HG03045 (cell line): ENCODE measurements around the gene VAMP8.
A peak's percentile ranks its signal among the peaks of the same experiment; 100 is the strongest.
"Not testable (repeated sequence)": the region's sequence is repeated elsewhere in the genome, so short reads cannot be mapped to it uniquely, and the experiment has no call there.

Experiments used
- ATAC-seq: cut with Tn5 transposase; IDR thresholded peaks from one replicate; pipeline ENCODE4 v1.9.1; 2021; ENCODE audit warnings: mild to moderate bottlenecking, moderate library complexity; ENCODE audit not compliant: unreplicated experiment

Gene VAMP8

DNA sequence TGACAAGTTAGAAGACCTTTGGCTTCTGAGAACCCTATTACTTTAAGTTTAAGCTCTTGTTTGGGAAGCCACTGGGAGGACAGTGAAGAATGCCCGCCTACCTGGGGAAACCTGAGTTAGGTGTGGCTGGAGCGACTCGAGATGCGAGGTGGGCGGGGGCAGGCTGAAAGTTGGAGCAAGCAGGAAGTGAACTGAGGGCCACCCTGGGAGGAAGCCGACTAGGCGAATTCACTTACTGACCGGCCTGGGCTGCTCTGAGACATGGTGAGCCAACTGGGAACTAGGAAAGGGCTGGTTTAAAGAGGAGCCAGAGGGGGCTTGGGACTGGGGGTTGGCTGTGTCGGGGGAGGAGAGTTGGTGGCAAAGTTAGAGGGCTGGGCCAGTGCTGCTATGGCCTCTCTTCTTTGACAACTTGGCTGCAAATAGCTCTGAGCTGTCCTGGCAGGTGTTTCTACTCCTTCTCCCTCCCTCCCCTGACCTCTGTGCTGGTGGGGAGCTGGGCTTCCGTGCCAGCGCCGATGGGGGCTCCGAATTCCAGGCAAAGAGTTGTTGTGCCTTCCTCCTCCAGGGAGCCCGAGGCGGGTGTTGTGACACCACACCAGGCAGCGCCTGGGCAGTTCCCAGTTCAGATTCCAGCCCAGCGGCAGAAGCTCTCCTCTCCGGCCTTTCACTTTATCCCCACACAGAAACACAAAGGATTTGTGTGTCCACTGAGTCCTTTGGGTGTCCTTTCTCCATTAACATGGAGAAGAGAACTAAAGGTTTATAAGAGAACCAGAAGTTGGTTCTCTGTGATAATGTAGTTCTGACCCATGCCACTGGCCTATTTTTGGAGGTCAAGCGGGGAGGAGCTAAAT, at the start of gene VAMP8:
Gene VAMP8, plus strand, starts transcription at position 201 of the 857 bp plus-strand sequence. Its CDS starts 61 bp downstream, at position 262.
- peak; percentile 61 for ATAC-seq

DNA sequence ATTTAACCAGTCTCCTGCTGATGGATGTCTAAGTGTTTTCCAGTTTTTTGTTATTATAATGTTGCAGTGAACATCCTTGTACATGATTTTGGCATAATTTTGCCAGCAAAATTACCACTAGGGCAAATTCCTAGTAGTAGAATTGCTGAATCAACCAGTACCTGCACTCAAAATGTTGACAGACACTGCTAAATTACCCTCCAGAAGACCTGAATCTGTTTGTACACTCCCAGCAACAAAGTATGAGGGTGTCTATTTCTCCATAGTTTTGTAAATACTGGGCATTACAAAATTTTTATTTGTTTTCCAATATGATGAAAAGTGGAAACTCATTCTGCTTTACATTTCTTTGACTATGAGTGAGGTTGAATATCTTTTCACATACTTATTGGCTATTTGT, 49.6 kb upstream of the VAMP8 start:
- ATAC-seq = no peak

DNA sequence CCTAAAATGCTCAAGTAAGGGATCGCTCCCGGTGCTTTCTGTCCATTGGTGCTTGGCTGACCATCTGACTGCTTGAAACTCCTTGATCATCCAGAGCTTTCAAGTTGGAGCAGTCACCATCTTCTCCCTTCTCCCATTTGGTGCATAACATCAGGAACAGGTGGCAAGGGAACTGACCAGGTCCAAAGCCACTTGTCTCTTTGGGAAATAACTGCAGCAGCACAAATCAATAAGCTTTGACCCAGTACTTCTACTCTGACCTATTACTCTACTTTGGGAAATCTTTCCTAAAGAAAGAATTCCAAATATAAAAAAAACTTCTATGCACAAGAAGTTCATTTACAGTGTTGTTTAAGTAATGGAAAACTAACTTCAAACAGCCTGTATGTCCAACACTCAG, 49.0 kb upstream of the VAMP8 start:
- no peak for ATAC-seq

DNA sequence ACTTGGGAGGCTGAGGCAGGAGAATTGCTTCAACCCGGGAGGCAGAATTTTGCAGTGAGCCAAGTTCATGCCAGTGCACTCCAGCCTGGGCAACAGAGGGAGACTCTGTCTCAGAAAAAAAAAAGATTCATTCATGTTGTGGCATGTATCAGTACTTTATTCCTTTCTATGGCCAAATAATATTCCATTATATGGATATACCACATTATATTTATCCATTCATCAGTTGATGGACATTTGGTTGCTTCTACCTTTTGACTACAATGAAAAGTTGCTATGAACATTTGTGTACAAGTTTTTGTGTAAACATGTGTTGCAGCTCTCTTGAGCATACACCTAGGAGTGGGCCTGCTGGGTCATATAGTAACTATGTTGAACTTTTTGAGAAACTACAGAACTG, 47.6 kb upstream of the VAMP8 start:
- ATAC-seq = no peak

DNA sequence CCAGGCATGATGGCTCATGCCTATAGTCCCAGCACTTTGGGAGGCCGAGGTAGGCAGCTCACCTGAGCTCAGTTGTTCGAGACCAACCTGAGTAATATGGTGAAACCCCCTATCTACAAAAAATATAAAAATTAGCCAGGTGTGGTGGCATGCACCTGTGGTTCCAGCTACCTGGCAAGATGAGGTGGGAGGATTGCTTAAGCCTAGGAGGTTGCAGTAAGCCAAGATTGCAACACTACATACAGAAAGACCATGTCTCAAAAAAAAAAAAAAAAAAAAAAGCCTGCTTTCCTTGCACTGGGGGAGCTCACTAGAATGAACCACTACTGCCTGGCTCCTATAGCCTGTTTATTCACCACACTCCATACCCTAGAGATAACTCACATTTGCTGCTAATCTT, 45.8 kb upstream of the VAMP8 start:
- no peak for ATAC-seq

DNA sequence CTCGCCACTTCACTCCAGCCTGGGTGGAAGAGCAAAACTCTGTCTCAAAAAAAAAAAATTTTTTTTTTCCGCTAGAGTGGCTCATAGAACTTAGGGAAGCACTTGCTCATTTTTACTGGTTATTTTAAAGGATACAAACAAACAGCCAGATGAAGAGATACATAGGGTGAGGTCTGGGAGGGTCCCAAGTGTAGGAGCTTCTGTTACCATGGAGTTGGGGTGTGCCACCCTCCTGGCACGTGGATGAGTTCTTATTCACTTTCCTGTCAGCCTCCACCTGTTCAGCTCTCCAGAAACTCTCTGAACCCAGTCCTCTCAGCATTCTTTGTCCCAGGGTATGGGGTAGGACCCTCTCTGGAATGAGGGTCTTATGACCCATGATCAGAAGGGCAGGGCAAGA, 43.3 kb upstream of the VAMP8 start:
- no peak for ATAC-seq

DNA sequence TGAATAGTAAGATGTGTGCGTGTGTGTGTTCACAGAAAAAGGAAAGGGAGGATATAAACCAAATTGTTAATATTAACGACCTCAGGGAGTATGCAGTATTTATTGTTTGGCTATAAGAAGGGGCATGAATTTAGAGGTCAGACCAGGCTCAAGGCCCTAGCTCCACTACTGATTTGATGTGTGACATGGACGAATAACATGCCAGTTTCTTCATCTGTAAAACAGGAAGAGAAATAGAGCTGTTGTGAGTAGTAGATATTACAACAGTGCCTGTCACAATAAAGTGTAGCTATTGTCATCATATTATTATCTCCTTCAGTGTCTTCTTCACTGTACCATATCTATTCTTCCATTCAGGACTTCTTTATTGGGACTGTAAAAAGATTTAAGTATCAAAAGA, 42.5 kb upstream of the VAMP8 start:
- ATAC-seq = no peak

DNA sequence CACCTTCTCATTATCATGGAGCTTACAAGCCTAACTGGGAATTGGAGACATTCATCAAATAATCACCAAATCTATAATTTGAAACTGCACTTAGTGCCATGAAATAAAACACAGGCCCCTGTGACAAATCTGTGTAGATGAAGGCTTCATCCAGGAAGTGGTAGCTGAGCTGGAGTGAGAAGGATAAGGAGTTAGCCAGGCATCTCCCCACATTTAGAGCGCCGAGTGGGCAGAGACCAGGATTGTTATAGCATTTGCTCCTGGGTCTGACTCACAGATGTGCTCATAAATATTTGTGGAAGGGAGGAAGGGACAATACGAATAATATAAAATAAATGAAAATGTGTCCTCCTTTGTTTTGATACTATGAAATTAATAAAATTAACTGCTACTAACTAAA, 40.9 kb upstream of the VAMP8 start:
- ATAC-seq = no peak

DNA sequence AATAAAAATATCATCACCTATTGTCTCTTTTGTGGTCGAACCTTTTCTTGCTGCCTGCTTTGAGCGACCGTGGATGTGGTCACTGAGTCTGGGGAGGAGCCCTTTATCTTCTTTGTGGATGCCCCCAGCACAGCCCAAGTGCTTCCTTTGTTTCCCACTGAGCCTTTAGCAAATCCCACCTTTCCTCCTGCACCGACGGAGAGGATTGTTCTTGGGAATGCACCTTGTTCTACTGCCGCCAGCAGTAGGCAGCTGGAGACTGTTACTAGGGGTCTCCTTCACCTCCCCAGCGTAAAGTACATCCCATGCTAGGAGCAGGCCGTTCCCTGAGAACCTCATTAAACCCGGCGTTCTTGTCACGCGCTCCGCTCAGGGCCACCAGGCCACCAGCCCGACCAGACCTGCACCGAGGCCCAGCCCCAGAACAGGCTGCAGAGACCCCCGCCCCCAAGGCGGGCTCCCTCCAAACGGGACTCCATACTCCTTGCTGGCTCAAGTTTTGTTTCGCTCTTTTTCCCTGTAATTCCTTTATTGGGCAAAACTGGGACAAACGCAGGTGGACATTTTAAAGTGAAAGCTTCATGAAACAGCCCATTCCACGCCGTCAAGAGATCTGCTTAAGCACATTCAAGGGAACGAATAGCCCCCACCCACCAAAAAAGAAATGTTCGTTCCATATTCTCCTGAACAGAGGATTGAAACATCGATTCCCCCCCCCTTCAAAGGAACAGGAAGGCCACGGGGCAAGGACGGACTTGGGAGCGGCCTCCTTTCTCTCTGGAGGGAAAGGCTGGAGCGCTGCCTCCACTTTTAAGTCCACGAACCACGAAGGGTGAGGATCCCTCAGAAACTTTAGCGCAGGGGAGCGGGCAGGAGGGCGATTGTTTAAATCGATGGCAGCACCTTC, 39.5 kb upstream of the VAMP8 start:
- no peak for ATAC-seq

DNA sequence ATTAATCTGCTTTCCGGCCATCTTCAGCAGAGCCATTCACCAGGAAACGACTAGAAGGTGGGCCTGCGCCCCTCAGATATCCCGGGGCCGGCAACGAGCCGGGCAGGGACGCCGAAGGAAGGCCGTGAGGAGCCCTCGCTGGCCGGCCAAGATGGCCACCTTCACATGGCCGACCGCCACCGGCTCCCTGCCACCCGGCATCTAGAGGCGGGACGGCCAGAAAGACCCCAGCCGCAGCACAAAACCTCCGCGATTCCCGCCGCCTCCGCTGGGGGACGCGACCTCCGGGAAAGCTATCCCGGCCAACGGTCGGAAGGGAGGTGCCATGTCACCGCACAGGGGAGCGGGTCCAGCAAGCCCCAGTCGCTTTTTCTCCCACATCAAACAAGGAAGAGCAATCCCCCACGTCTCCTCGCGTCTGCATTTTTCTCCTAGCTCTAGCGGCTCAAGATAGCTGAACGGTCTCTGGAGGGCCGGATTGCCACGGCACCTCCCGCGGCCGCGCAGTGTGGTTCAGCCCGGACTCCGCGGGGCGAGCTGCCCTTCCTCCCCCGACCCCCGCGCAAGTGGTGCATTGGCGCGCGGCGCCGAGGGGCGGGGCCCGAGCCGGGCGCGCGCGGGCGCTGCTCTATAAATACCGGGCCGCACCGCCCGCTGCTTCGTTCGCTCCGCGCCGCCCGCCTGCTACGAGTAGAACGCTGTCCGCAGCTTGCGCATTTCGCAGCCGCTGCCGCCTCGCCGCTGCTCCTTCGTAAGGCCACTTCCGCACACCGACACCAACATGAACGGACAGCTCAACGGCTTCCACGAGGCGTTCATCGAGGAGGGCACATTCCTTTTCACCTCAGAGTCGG, 38.7 kb upstream of the VAMP8 start, which contains the start of gene MAT2A:
Gene MAT2A, plus strand, starts transcription at position 662 of the 854 bp plus-strand sequence. Its CDS starts 120 bp downstream, at position 782.
- ATAC-seq = peak; percentile 73

DNA sequence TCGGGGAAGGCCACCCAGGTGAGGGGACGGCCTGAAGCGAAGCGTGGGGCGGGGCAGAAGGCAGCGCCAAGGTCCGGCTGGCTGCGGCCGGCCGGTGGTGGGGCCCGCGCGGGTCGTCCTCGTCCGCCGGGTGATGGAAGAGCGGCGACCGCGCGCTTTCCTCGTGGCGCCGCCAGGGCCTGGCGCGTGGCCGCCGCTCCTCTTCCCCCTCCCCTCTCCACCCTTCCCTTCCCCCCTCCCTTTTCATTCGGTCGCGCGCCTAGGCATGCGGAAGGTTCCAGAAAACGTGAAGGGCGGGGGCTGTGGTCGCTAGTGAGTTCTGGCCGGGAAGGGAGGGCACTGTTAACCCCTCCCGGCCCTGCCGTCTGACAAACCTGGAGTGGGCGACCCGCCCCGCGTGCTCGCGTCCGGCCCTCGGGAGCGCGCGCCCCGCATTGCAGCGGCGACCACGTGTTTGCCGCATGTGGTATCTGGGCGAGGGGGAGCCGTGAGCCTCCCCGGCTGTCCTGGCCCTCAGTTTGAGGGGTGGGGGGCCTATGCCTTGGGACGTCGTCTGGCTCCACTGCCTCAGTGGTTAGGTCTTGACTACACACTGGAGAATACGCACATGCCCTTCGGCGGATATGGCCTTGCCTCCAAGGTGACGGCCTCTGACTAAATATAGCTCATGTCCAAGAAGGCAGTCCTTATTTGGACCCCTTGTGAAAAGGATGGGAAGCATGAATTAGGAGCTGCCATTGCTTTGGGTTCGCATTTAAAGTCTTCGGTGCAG, 37.8 kb upstream of the VAMP8 start:
- peak; percentile 35 for ATAC-seq

DNA sequence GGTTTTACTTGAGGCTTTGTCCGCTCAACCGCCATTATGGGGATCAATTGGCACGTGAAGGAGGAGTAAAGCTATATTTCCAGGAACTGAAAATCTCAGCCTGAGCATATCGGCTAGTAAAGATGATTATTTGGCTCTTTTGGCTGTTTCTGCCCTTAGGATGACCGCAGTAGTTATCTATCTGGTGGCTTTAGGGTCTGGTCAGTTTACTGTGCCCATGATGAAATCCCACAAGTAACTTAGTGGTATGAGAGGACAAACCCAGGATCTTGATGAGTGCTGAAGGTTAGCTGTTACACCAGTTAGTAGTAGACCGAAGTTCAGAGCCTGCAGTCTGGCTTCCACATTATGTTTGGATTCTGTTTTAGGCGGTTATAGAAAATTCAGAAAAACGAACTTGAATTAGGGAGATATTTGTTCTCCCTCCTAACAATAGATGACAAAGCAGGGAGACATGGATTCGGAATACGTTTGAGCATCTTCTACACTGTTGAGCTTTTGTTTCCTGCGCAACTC, 37.2 kb upstream of the VAMP8 start:
- no peak for ATAC-seq

DNA sequence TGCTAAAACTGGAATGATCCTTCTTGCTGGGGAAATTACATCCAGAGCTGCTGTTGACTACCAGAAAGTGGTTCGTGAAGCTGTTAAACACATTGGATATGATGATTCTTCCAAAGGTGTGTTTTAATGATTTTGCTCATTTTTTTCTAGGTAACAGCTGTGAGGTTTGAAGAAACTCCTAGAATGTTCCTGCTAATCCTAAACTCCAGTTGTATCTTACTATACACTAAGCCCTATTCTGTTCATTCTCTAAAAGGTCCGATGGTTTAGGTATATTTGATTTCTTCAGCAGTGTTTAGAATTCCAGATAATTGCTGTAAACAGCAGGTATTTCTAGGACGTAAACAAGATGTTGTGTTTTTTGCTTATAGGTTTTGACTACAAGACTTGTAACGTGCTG, 36.1 kb upstream of the VAMP8 start:
- ATAC-seq = no peak

DNA sequence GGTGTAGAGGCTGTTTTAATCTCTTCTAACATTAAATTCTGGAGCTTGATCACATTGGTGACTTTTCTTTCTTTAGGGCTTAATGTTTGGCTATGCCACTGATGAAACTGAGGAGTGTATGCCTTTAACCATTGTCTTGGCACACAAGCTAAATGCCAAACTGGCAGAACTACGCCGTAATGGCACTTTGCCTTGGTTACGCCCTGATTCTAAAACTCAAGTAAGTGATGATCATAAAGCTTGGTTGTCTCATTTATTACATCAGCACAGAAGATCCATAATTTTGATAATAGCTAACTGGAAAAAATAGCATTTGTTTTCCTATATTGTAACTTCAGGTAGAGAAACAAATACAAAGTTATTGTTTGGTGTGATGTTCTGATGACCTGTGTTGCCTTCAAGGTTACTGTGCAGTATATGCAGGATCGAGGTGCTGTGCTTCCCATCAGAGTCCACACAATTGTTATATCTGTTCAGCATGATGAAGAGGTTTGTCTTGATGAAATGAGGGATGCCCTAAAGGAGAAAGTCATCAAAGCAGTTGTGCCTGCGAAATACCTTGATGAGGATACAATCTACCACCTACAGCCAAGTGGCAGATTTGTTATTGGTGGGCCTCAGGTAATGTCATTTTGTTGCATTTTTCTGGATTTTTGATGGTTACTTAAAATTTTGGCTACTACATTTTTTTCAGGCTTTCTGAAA, 35.5 kb upstream of the VAMP8 start:
- no peak for ATAC-seq

DNA sequence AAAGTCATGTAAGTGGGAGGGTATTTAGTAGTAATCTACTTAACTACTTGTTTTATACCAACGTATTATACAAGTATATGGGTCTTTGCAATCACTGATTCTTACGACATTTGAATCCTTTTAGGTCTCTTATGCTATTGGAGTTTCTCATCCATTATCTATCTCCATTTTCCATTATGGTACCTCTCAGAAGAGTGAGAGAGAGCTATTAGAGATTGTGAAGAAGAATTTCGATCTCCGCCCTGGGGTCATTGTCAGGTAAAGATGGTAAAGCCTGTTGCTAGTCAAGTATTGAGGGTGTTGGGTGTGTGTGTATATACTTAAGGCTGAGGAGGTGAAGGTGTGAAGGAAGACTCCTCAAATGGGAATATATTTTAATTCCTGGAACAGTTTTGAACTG, 34.6 kb upstream of the VAMP8 start:
- ATAC-seq = no peak

DNA sequence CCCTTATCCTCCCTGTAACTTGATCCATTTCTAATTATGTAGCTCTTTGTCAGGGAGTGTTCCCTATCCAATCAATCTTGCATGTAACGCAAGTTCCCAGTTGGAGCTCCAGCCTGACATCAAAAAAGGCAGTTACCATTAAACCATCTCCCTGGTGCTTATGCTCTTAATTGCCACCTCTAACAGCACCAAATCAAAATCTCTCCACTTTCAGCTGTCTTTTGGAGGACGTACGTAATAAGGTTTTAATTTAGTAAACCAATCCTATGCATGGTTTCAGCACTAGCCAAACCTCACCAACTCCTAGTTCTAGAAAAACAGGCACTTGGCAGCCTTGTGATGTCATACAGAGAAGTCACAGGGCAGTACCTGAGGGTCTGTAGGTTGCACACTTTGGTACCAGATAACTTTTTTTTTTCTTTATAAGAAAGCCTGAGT, 33.1 kb upstream of the VAMP8 start:
- ATAC-seq = not testable (repeated sequence)

DNA sequence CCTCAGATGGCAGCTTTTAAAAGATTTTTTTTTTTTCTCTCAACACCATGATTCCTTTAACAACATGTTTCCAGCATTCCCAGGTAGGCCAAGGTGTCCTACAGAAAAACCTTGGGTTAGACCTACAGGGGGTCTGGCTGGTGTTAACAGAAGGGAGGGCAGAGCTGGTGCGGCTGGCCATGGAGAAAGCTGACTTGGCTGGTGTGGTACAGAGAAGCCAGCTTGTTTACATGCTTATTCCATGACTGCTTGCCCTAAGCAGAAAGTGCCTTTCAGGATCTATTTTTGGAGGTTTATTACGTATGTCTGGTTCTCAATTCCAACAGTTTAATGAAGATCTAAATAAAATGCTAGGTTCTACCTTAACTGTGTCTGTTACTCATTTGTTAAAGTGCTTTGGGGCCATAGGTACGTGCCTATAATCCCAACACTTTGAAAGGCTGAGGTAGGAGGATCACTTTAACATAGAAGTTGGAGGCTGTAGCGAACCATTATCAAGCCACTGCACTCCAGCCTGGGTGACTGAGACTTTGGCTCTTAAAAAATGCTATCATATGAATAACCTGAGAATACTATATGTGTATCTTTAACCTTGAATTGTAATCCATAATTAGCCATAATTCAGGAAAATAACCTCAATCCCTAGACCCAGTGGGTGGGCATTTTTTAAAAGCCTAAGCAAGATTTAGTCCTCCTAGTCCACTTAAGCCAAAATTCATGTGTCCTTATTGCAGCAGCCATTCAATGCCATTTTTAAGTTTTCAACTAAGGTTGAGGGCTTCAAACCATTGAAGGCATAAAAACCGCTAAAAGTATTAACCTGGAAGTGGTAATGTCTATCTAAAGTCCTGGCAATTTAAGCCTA, 32.2 kb upstream of the VAMP8 start:
- ATAC-seq = not testable (repeated sequence)

DNA sequence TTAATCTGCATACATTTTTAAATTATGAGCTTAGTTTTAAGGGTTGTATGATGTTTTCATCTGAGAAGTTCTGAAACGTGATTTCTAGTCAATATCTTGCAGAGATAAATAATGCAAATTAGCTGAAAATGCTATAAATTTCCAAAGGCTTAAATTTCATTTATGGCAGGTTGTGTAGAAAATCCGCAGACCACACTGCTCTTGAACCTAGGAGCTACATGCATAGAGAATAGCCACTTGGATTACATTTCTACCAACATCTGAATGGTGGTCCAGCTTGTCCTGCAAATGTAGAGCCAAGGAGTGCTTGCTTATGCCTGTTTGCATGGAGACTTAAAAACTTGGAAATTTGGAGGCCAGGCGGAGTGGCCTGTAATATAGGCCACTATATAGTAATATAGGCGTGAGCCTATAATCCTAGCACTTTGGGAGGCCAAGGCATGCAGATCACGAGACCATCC, 31.6 kb upstream of the VAMP8 start:
- no peak for ATAC-seq
